Stimulated activated CD8-positive, alpha-beta memory T cell treated with anti-CD3 and anti-CD28 coated beads, Interleukin-12 subunit alpha, Interleukin-12 subunit beta, amount 100 ng/mL, for 24 hours (primary cell): Measurements from ENCODE around the gene BRINP1.

Source experiments
- DNase-seq: peaks from one replicate; pipeline ENCODE4 v3.0.0-alpha.2; 2020; ENCODE audit errors: extremely low read depth

BRINP1 gene

DNA sequence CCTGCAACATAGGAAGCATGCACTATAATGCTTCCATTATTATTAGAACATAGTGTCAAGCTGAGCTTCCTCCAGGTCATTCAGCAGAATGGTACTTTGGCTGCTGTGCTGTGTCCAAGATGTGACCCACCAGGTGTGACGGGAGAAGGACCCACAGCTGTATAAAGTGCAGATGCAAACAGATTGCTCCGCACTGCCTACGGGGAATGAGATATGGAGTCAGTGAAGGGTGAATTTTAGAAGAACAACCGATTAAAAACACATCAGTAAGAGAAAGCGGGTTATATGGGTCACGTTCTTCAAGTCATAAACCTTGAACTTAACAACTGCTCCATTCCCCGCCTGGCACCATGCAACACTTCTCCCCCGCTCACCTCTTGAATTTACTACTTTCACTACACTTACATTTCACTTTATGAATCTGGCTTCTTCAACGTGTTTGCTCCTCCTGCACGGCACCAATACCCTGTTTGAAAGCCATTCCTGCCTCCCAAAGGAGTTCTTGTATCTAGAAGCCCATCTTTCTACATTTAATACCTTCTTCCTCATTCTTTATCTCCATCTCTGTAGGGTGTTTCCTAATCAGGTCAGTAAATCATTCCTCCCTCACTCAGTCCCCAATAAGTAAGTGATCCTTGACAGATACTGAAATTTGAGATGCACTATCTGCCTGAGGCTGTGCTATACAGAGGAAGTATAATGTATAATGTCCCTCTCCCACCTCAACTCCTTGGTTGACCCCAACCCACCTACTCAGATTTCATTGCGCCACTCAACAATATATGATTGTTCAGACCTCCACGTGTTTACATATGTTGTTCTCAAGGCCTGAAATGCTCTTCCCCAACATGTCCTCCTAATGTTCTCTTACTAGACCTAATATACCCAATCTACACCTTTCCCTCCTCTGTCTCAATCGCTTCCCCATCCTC is 25.9 kb downstream of the BRINP1 start:
- DNase-seq = no peak

- no peak for DNase-seq
Measured at GRCh38 chr9:119339056-119339455, 30.2 kb downstream of the BRINP1 start.

GRCh38 chr9:119337573-119337972 is 31.7 kb downstream of the BRINP1 start:
- DNase-seq = no peak

GRCh38 chr9:119334745-119335144 is 34.5 kb downstream of the BRINP1 start:
- DNase-seq = no peak

GRCh38 chr9:119333507-119334229 is 35.6 kb downstream of the BRINP1 start:
- DNase-seq = no peak

DNA sequence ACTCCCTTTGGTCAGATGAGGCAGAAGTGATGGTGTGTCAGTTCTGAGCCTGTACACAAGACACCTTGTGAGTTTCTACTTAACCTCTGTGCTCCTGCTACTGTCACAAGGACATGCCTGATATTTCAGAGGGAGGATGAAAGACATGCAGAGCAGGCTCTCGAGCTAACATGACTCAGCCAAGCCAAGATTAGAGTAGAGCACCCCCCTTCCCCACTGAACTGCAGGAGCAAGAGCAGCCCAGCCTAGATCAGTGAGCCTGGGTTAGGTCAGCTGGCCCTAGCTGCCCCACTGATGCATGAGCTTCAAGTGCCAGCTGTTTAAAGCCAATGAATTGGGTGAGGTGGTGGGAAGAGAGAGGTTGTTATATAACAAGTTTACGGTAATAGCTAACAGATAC is 36.7 kb downstream of the BRINP1 start:
- DNase-seq = no peak

DNA sequence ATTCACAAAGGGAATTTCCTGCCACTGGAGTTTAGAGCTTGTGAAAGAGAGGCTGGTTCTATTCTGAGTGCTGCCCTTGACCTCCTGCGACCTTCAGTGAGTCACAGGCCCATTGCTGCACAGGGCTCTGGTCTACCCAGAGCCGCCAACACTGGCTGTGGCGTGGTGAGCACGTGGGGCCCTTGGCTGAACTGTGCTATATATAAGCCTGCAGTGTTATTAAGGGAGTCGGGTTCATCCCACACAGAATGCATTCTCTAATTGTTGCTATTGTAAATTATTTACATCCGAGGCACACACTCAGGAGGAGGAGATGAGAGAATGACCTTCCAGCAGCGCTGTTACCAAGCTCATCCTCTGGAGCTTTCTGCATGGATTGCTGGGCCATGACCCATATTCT is 47.1 kb downstream of the BRINP1 start:
- DNase-seq = no peak

GRCh38 chr9:119318371-119318770 is 50.9 kb downstream of the BRINP1 start:
- no peak for DNase-seq

DNA sequence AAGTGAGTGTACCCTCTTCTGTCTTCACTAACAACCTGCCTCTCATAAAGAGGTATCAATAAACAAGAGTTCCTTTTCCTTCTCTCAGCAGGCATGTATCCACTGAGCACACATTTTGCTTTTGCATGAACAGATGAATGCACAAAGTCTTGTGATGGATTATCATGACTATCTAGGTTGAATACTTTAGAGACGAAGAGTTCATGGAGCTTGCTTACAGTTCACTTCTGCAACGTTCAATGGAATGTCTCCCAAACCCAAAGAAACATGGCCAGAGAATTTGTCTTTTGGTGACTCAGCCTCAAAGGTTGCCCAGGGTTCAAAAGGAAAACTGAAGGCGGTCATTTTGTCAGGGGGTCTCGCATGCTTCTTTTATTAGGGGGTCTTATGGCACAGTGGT is 55.4 kb downstream of the BRINP1 start:
- DNase-seq = no peak

- DNase-seq = no peak
Measured at GRCh38 chr9:119310741-119311140, 58.5 kb downstream of the BRINP1 start.

DNA sequence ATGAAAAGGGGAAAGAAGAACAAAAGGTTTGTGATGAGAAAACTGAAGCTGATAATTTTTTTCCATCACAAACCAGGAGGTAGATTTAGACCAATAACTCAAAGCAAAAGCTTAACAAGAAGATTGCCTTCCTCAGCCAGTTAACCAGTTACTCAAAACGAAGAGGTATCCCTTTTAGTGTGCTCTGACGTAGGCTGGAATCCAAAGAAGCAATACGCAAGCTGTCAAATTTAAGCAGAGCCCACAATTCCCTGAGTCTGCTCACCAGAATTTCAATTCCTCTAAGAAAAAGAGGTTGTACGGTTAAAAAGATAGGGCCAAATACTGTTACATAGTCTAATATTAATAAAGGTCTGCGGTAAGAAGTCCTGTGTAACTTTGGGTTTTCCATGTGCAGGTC is 61.8 kb downstream of the BRINP1 start:
- DNase-seq = no peak

GRCh38 chr9:119304555-119304954 is 64.7 kb downstream of the BRINP1 start:
- no peak for DNase-seq

- DNase-seq = no peak
Measured at GRCh38 chr9:119302988-119303698, 66.1 kb downstream of the BRINP1 start.

- no peak for DNase-seq
Measured at GRCh38 chr9:119298076-119298853, 71.0 kb downstream of the BRINP1 start.

DNA sequence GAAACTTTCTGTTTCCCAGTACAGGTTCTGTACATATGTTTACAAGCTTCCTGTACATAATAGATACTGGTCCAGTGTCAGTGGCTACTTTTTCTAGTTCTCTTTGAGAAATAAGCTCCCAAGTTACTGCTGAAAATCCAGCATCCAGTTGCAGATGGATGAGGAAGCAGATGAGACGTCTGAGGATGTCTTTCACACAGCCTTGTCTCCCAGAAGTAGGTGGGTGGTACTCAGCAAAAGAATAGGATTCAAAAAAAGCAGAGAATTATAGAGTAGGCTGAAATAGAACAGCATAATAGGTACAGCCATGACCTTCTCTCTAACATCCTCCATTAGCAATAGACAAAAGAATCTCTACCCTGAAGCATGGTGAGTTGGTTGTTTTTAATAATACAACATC is 77.7 kb downstream of the BRINP1 start:
- DNase-seq = no peak

DNA sequence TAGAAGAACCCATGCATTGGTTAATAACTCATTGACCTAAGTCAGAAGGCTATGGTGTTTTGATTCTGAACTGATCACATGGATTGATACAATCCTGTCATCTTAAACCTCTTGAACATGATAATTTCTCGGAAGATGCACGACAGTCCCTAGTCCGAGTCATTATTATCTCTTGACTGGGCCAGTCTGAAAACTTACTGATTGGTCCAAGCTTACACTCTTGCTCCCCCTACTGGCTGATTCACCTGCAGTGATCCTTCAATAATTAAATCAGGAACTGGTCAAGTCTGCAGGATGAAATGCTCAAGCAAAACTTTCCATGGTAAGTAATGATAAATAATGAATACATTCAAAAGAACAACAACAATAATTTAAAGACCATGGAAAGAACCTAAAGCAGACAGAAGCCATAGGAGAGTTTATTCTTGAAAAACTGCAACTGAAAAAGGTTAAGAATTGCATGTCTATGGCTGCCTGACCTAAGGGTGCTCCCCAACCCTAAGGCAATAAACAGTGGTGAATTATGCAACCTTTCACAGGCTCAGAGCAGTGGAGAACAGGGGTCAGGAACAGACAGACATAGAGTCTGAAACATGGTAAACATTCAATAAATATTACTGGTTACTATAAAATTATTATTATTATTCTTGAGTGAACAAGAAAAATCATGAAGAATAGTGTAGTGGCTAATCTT is 79.3 kb downstream of the BRINP1 start:
- no peak for DNase-seq

- DNase-seq = no peak
Measured at GRCh38 chr9:119284587-119285337, 84.5 kb downstream of the BRINP1 start.

- DNase-seq = no peak
Measured at GRCh38 chr9:119284118-119284517, 85.1 kb downstream of the BRINP1 start.

- DNase-seq = no peak
Measured at GRCh38 chr9:119283078-119283794, 86.0 kb downstream of the BRINP1 start.
